ENCODE results near the gene TSPAN5. TPM values are rescaled to one million over a fixed set of nuclear protein-coding genes. Genes with fewer than 3 reads are reported as not detected.
A peak's percentile ranks its signal among the peaks of the same experiment; 100 is the strongest.

TSPAN5 gene
- total RNA-seq, 2 donors from 2014 or later = 7.4 to 11.8 TPM

DNA sequence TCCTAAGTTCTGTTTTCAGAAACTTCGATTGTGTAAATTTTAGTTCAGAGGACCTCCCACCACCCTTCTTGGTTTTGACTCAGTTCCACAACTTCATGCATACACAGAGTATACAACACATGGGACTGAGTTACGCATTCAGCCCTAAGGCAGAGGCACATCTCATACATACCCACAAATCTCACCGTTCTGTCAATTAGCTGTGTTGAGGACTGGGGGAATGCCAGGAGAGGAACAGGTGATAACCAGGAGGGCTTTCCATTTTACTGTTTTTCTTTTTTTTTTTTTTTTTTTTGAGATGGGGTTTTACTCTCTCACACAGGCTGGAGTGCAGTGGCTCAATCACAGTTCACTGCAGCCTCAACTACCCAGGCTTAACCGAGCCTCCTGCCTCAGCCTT lies 150.2 kb downstream of the TSPAN5 start:
- Mint-ChIP-seq H3K4me3 (no peak overlapping the region), H3K4me1 (peaks cover 27% of the 10 kb centered on the region), H3K27ac (no peak overlapping the region), H3K27me3 (ENCODE audit: insufficient read depth) (no peaks in the 10 kb centered on the region), H3K9me3 (no peaks in the 10 kb centered on the region), H3K36me3 (ENCODE audit: low read depth) (no peaks in the 10 kb centered on the region)
- 95 to 100% methylated on average over 1 to 4 of the region's 4 CpGs for WGBS, 2 experiments (ENCODE audit: insufficient coverage in 1 of 2, insufficient read length in 1 of 2)
- H3K36me3 ChIP-seq (ENCODE audit: control insufficient read depth, insufficient read depth, low read length) = no peaks in the 10 kb centered on the region
- H3K4me3 ChIP-seq (ENCODE audit: low read length) = no peak overlapping the region
- H3K4me1 ChIP-seq (ENCODE audit: control insufficient read depth, insufficient read depth, low read length) = no peaks in the 10 kb centered on the region
- no peak for DNase-seq
- H3K27me3 ChIP-seq (ENCODE audit: control insufficient read depth, insufficient read depth, low read length, poor library complexity, severe bottlenecking) = no peaks in the 10 kb centered on the region
- no peak overlapping the region for H3K27ac ChIP-seq (ENCODE audit: low read depth, low read length)
- TF ChIP-seq, protein P1, sequence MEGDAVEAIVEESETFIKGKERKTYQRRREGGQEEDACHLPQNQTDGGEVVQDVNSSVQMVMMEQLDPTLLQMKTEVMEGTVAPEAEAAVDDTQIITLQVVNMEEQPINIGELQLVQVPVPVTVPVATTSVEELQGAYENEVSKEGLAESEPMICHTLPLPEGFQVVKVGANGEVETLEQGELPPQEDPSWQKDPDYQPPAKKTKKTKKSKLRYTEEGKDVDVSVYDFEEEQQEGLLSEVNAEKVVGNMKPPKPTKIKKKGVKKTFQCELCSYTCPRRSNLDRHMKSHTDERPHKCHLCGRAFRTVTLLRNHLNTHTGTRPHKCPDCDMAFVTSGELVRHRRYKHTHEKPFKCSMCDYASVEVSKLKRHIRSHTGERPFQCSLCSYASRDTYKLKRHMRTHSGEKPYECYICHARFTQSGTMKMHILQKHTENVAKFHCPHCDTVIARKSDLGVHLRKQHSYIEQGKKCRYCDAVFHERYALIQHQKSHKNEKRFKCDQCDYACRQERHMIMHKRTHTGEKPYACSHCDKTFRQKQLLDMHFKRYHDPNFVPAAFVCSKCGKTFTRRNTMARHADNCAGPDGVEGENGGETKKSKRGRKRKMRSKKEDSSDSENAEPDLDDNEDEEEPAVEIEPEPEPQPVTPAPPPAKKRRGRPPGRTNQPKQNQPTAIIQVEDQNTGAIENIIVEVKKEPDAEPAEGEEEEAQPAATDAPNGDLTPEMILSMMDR (conservative IDR thresholded peaks at IDR 0.05) = no peak
- H3K9me3 ChIP-seq (ENCODE audit: control insufficient read depth, low read length) = no peaks in the 10 kb centered on the region
- no peak overlapping the region for H3K9ac ChIP-seq (ENCODE audit: extremely low read depth, low read length, poor library complexity, severe bottlenecking)

DNA sequence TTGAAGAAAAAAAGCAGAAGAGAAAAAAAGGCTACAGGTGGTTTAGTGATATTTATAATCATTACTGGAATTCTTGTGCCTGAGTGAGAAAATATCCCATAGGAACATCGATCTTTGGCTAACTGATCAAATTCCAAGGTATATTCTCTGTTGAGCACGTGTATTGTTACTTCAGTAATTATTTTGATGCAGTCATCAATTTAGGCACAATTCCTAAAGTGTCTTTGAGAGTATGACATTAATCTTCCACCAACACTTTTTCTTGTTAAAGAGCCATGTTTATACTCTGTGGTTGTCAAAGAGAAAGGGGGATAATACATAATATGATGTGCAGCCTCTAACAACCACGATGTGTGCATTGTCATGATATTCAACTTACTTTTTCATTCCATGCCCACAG lies 151.1 kb downstream of the TSPAN5 start:
- no peaks in the 10 kb centered on the region for H3K9me3 Mint-ChIP-seq
- 97 to 100% methylated on average over 2 to 3 of the region's 3 CpGs for WGBS, 2 experiments (ENCODE audit: insufficient coverage in 1 of 2, insufficient read length in 1 of 2)

DNA sequence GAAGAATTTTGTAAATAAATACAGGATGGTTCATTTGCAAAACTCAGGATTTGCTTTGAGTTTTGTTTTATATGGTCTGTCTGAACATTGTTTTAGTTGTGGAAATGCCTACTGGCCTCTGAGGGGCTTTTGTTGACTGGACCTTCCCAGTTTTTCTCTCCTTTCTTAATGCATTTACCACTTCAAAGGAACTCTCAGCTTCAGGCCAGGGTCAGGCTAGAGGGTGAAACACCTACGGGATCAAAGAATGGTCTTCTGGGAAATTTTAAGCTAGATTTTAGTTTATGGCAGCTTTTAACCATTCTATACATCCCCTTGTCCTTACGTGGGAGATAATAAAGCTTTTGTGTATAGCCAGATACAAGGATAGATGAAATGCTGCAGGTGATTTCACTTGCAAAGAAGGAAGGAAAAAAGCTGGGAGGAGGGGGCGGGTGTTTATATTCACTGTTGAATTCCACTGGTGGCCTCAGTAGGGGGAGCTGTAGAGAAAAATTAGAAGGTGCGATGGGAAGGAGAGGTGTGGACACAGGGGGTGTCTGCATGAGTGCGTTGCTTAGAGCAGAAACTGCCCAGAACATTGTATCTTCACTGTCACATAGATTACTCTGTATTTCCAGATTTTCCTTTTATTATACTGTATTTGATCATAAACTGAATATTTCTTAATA lies 151.8 kb downstream of the TSPAN5 start:
- DNase-seq = peak; percentile 85
- Histone ChIP-seq H3K9ac (ENCODE audit: extremely low read depth, low read length, poor library complexity, severe bottlenecking) (no peak overlapping the region), H3K4me3 (ENCODE audit: low read length) (no peak overlapping the region), H3K4me1 (ENCODE audit: control insufficient read depth, insufficient read depth, low read length) (no peaks in the 10 kb centered on the region), H3K36me3 (ENCODE audit: control insufficient read depth, insufficient read depth, low read length) (no peaks in the 10 kb centered on the region), H3K27me3 (ENCODE audit: control insufficient read depth, insufficient read depth, low read length, poor library complexity, severe bottlenecking) (no peaks in the 10 kb centered on the region), H3K27ac (ENCODE audit: low read depth, low read length) (no peak overlapping the region), H3K9me3 (ENCODE audit: control insufficient read depth, low read length) (no peaks in the 10 kb centered on the region)
- TF ChIP-seq, protein P1 (conservative IDR thresholded peaks at IDR 0.05) = peak; percentile 81
- H3K27me3 Mint-ChIP-seq (ENCODE audit: insufficient read depth) = no peaks in the 10 kb centered on the region
- no peaks in the 10 kb centered on the region for H3K36me3 Mint-ChIP-seq (ENCODE audit: low read depth)
- no peak overlapping the region for H3K4me3 Mint-ChIP-seq
- peaks cover 26% of the 10 kb centered on the region for H3K4me1 Mint-ChIP-seq
- WGBS, 2 experiments (ENCODE audit: insufficient coverage in 1 of 2, insufficient read length in 1 of 2) = 52% methylated on average over 5 of the region's 5 CpGs; no CpG with 5 or more reads in 1 of the 2 experiments
- no peak overlapping the region for H3K27ac Mint-ChIP-seq
- no peaks in the 10 kb centered on the region for H3K9me3 Mint-ChIP-seq

More for the DNA sequence above, 151.1 kb downstream of the TSPAN5 start:
- no peak overlapping the region for H3K9ac ChIP-seq (ENCODE audit: extremely low read depth, low read length, poor library complexity, severe bottlenecking)
- H3K27ac Mint-ChIP-seq = no peak overlapping the region
- no peaks in the 10 kb centered on the region for H3K36me3 Mint-ChIP-seq (ENCODE audit: low read depth)
- H3K4me1 Mint-ChIP-seq = peaks cover 26% of the 10 kb centered on the region
- H3K4me3 Mint-ChIP-seq = no peak overlapping the region
- no peaks in the 10 kb centered on the region for H3K27me3 Mint-ChIP-seq (ENCODE audit: insufficient read depth)
- no peak overlapping the region for H3K4me3 ChIP-seq (ENCODE audit: low read length)
- no peaks in the 10 kb centered on the region for H3K9me3 ChIP-seq (ENCODE audit: control insufficient read depth, low read length)
- no peak overlapping the region for H3K27ac ChIP-seq (ENCODE audit: low read depth, low read length)
- DNase-seq = no peak
- TF ChIP-seq, protein P1 (conservative IDR thresholded peaks at IDR 0.05) = no peak
- no peaks in the 10 kb centered on the region for H3K4me1 ChIP-seq (ENCODE audit: control insufficient read depth, insufficient read depth, low read length)
- no peaks in the 10 kb centered on the region for H3K27me3 ChIP-seq (ENCODE audit: control insufficient read depth, insufficient read depth, low read length, poor library complexity, severe bottlenecking)
- no peaks in the 10 kb centered on the region for H3K36me3 ChIP-seq (ENCODE audit: control insufficient read depth, insufficient read depth, low read length)

Data from endodermal cell (in vitro differentiated cells).